Measurements from ENCODE around the gene MEST. TPM values are rescaled to one million over a fixed set of nuclear protein-coding genes. Genes with fewer than 3 reads are reported as not detected.

Gene MEST
- total and polyA plus RNA-seq, 2 donors (not counting 1 experiment from before 2014, with no cell fraction given), result 2.5 to 6.6 TPM

DNA sequence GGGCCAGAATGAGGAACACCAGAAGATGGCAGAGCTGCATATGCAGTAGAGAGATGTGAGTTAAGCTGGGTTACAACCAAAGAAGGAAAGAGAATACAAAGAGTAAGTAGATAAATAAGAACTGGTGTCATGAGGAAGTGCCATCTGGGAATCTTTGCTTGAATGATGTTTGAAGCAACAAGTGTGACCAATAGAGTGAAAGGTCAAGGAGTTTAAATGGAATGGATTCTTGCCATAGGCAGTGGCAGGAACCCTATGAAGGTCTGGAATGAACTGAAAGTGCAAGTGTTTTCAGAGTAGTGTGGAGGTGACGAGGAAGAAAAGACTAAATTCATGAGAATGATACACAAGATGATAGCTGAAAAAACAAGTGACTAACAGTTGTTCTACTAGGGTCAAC is 21.6 kb downstream of the MEST start:
- POLR2A ChIA-PET, result no interaction called here
- no peak for DNase-seq
- no peak overlapping the region for H3K9ac ChIP-seq (ENCODE audit: low read length)
- CTCF ChIA-PET, result no interaction called here
- H2AFZ ChIP-seq (ENCODE audit: insufficient read depth, low read depth, low read length, poor library complexity, severe bottlenecking), result no peak overlapping the region
- Mint-ChIP-seq H3K9me3 (ENCODE audit: insufficient read depth) (no peaks in the 10 kb centered on the region), H3K4me1 (no peaks in the 10 kb centered on the region), H3K27me3 (no peaks in the 10 kb centered on the region), H3K27ac (no peak overlapping the region), H3K4me3 (no peak overlapping the region)
- 100% methylated on average over 1 of the region's 1 CpG for WGBS (ENCODE audit: insufficient coverage)
- H4K20me1 ChIP-seq (ENCODE audit: control insufficient read depth, insufficient read depth, low read length, poor library complexity, severe bottlenecking), result no peaks in the 10 kb centered on the region
- no peak for ATAC-seq (ENCODE audit: low read depth)
- no peaks in the 10 kb centered on the region for H3K4me1 ChIP-seq (ENCODE audit: control insufficient read depth in 2 of 2, insufficient read depth in 2 of 2, low read length in 2 of 2)
- H3K27ac ChIP-seq (ENCODE audit: low read length in 2 of 2), result no peak overlapping the region
- intact Hi-C loops (cut with micrococcal nuclease), result no loop called here
- H3K4me2 ChIP-seq (replicated peaks; ENCODE audit: low read depth, low read length, poor library complexity, severe bottlenecking), result no peak overlapping the region
- TF ChIP-seq CTCF (IDR thresholded peaks at IDR 0.05) (no peak), EZH2 (IDR thresholded peaks at IDR 0.05; ENCODE audit: borderline replicate concordance, insufficient read depth, low read depth, low read length, poor library complexity, severe bottlenecking) (no peak)
- H3K27me3 ChIP-seq (replicated peaks in 1 of 4; ENCODE audit: control extremely low read depth in 1 of 4, control insufficient read depth in 3 of 4, insufficient read depth in 4 of 4, low read length in 3 of 4), result no peaks in the 10 kb centered on the region
- H3K79me2 ChIP-seq (ENCODE audit: control insufficient read depth, insufficient read depth, low read length), result no peaks in the 10 kb centered on the region
- no peak overlapping the region for H3K4me3 ChIP-seq (ENCODE audit: control extremely low read depth in 1 of 5, extremely low read depth in 1 of 5, insufficient read depth in 1 of 5, low read depth in 2 of 5, low read length in 4 of 5)
- peaks cover 0 to 6% of the 10 kb centered on the region in 2 experiments for H3K36me3 ChIP-seq (replicated peaks in 1 of 2; ENCODE audit: control extremely low read depth in 1 of 2, control insufficient read depth in 1 of 2, extremely low read depth in 1 of 2, insufficient read depth in 2 of 2, low read length in 1 of 2)
- no peaks in the 10 kb centered on the region for H3K9me3 ChIP-seq (ENCODE audit: control extremely low read depth in 1 of 3, control insufficient read depth in 2 of 3, insufficient read depth in 1 of 3, low read length in 2 of 3)

DNA sequence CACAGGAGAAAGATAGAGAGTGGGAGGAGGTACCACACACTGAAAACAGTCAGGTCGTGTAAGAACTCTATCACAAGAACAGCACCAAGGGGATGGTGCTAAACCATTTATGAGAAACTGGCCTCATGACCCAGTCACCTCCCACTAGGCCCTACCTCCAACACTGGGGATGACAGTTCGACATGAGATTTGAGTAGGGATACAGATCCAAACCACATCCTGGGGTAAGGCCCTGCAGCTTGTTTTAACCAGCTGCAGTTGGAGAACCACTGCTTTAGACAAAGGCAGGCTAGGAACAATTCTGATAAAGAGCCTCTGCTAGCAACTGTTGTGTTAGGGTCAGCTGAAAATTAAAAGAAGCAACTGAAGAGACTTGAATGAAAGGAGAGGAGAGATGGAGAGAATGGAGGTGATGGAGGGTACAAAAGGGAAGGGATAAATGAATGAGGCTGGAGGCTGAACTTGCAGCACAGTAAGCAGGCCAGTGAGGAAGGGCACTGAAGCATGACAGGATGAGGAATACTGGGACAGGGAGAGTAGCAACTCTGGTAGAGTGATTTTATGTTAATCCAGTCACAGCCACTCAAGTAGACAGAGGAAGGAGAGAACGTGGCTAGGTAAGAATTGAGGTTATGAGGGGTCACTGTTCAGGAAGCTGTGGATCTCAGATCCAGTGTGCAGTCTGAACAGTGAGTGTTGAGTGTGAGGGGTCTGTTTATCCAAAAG is 23.6 kb downstream of the MEST start:
- no peaks in the 10 kb centered on the region for H3K27me3 ChIP-seq (replicated peaks in 1 of 4; ENCODE audit: control extremely low read depth in 1 of 4, control insufficient read depth in 3 of 4, insufficient read depth in 4 of 4, low read length in 3 of 4)
- intact Hi-C loops (cut with micrococcal nuclease), result no loop called here
- ATAC-seq (ENCODE audit: low read depth), result no peak
- no peak overlapping the region for H2AFZ ChIP-seq (ENCODE audit: insufficient read depth, low read depth, low read length, poor library complexity, severe bottlenecking)
- H3K27me3 Mint-ChIP-seq, result no peaks in the 10 kb centered on the region
- no peaks in the 10 kb centered on the region for H3K4me1 Mint-ChIP-seq
- H3K4me1 ChIP-seq (ENCODE audit: control insufficient read depth in 2 of 2, insufficient read depth in 2 of 2, low read length in 2 of 2), result no peaks in the 10 kb centered on the region
- H3K27ac Mint-ChIP-seq, result no peak overlapping the region
- TF ChIP-seq EZH2 (IDR thresholded peaks at IDR 0.05; ENCODE audit: borderline replicate concordance, insufficient read depth, low read depth, low read length, poor library complexity, severe bottlenecking), result no peak
- TF ChIP-seq CTCF (IDR thresholded peaks at IDR 0.05), result no peak
- H3K9me3 Mint-ChIP-seq (ENCODE audit: insufficient read depth), result no peaks in the 10 kb centered on the region
- H3K4me2 ChIP-seq (replicated peaks; ENCODE audit: low read depth, low read length, poor library complexity, severe bottlenecking), result no peak overlapping the region
- ChIA-PET POLR2A (no interaction called here), CTCF (no interaction called here)
- H3K4me3 ChIP-seq (ENCODE audit: control extremely low read depth in 1 of 5, extremely low read depth in 1 of 5, insufficient read depth in 1 of 5, low read depth in 2 of 5, low read length in 4 of 5), result no peak overlapping the region
- H3K79me2 ChIP-seq (ENCODE audit: control insufficient read depth, insufficient read depth, low read length), result no peaks in the 10 kb centered on the region
- DNase-seq, result no peak
- H4K20me1 ChIP-seq (ENCODE audit: control insufficient read depth, insufficient read depth, low read length, poor library complexity, severe bottlenecking), result no peaks in the 10 kb centered on the region
- H3K9ac ChIP-seq (ENCODE audit: low read length), result no peak overlapping the region
- WGBS (ENCODE audit: insufficient coverage), result 83% methylated on average over 1 of the region's 3 CpGs
- H3K36me3 ChIP-seq (replicated peaks in 1 of 2; ENCODE audit: control extremely low read depth in 1 of 2, control insufficient read depth in 1 of 2, extremely low read depth in 1 of 2, insufficient read depth in 2 of 2, low read length in 1 of 2), result peaks cover 0 to 6% of the 10 kb centered on the region in 2 experiments
- H3K4me3 Mint-ChIP-seq, result no peak overlapping the region
- H3K9me3 ChIP-seq (ENCODE audit: control extremely low read depth in 1 of 3, control insufficient read depth in 2 of 3, insufficient read depth in 1 of 3, low read length in 2 of 3), result no peaks in the 10 kb centered on the region
- H3K27ac ChIP-seq (ENCODE audit: low read length in 2 of 2), result no peak overlapping the region

Data from B cell (primary cell).